ENCODE results near the gene LCK. TPM values are rescaled to one million over a fixed set of nuclear protein-coding genes. Genes with fewer than 3 reads are reported as not detected.
A peak's percentile ranks its signal among the peaks of the same experiment; 100 is the strongest.

The LCK gene
- total and polyA plus RNA-seq, 10 of the 15 experiments (the other 5 are each of a cell fraction or from before 2014, with no cell fraction given), result 31.5 to 173 (median 119) TPM

GRCh38 chr1:32273391-32274208 is 22.5 kb downstream of the LCK start:
- TF ChIP-seq SMARCA5 (IDR thresholded peaks at IDR 0.05) (no peak), MTA3 (IDR thresholded peaks at IDR 0.05; ENCODE audit: borderline replicate concordance, low read length) (no peak), ZBTB33 (IDR thresholded peaks at IDR 0.05) (no peak), CBX3 (IDR thresholded peaks at IDR 0.05; ENCODE audit: borderline replicate concordance, low read depth) (no peak), NR2C2 (IDR thresholded peaks at IDR 0.05; ENCODE audit: borderline replicate concordance, control insufficient read depth, insufficient read length, low read depth) (no peak), ZNF217 (IDR thresholded peaks at IDR 0.05) (no peak), MAX (IDR thresholded peaks at IDR 0.05; ENCODE audit: low read depth, low read length) (no peak), FOS (IDR thresholded peaks at IDR 0.05; ENCODE audit: borderline replicate concordance, extremely low read depth, insufficient read length) (no peak), SMAD1 (IDR thresholded peaks at IDR 0.05; ENCODE audit: low read depth, partially characterized antibody) (no peak), FOXK2 (IDR thresholded peaks at IDR 0.05) (no peak), CTCF (IDR thresholded peaks at IDR 0.05 in 2 of 3, conservative IDR thresholded peaks at IDR 0.05 in 1 of 3; ENCODE audit: control insufficient read depth in 2 of 3, extremely low read depth in 1 of 3, insufficient read depth in 1 of 3, low read depth in 3 of 3, low read length in 3 of 3) (no peak), SIX5 (IDR thresholded peaks at IDR 0.05; ENCODE audit: low read depth, low read length, severe bottlenecking) (no peak), NFXL1 (IDR thresholded peaks at IDR 0.05; ENCODE audit: borderline replicate concordance) (no peak), SPI1 (IDR thresholded peaks at IDR 0.05; ENCODE audit: borderline replicate concordance, insufficient read depth, low read depth, low read length) (no peak), HSF1 (IDR thresholded peaks at IDR 0.05; ENCODE audit: low read depth, low read length) (no peak), KAT2A (conservative IDR thresholded peaks at IDR 0.05; ENCODE audit: control insufficient read depth, low read depth, low read length) (no peak), POU2F2 (IDR thresholded peaks at IDR 0.05; ENCODE audit: borderline replicate concordance, low read depth, low read length) (no peak), ZNF384 (IDR thresholded peaks at IDR 0.05; ENCODE audit: borderline replicate concordance, low read depth, low read length) (no peak), TARDBP (IDR thresholded peaks at IDR 0.05; ENCODE audit: borderline replicate concordance) (no peak)
- 16% methylated on average over 9 of the region's 10 CpGs for WGBS (ENCODE audit: insufficient coverage, insufficient replicate concordance, low lambda C conversion rate, missing lambda C conversion rate)
- H2AFZ ChIP-seq (ENCODE audit: control insufficient read depth, low read depth, low read length), result peak overlapping the region; percentile 1; the same call in 1 of the 2 replicates
- H3K4me3 ChIP-seq, result no peak overlapping the region
- DNase-seq (ENCODE audit: low read depth, low spot score) (no peak), ATAC-seq (peak; percentile 68), FAIRE-seq (no peak)
- H3K4me2 ChIP-seq (ENCODE audit: control insufficient read depth, insufficient read depth), result no peak overlapping the region
- no peaks in the 10 kb centered on the region; the same call in none of the 2 replicates for H3K79me2 ChIP-seq (ENCODE audit: control insufficient read depth, insufficient read depth, low read length)
- ChIA-PET RAD21 (ENCODE audit: unreplicated experiment) (no interaction called here), SMC1A (ENCODE audit: uncharacterized antibody, unreplicated experiment) (no interaction called here), POLR2A (interaction anchor here (0.6 to 1.0 kb wide), 2 partner anchors 15 to 18 kb away, joined by 3 read pairs; no protein-coding TSS in a partner anchor), CTCF (no interaction called here)
- H3K4me1 ChIP-seq (ENCODE audit: control insufficient read depth, insufficient read depth, low read length), result peaks cover 7% of the 10 kb centered on the region
- H4K20me1 ChIP-seq (ENCODE audit: control insufficient read depth, insufficient read depth), result no peaks in the 10 kb centered on the region
- no peak overlapping the region for H3K9ac ChIP-seq (ENCODE audit: control insufficient read depth, insufficient read depth, low read length)
- peak overlapping the region; percentile 31; the same call in 1 of the 2 replicates for H3K27ac ChIP-seq (ENCODE audit: control insufficient read depth, insufficient read depth)
- peaks cover 0 to 11% of the 10 kb centered on the region in 2 experiments; a peak in 2 of 4 replicates for H3K36me3 ChIP-seq (ENCODE audit: control insufficient read depth in 2 of 2, insufficient read depth in 2 of 2, low read length in 1 of 2)
- intact Hi-C loops (cut with micrococcal nuclease; ENCODE audit: unreplicated experiment), result no loop called here
- H3K27me3 ChIP-seq (replicated peaks in 1 of 2; ENCODE audit: control insufficient read depth in 2 of 2, insufficient read depth in 2 of 2, low read length in 1 of 2), result no peaks in the 10 kb centered on the region
- BruUV-seq (replicated peaks), result no TSS peak
- no peaks in the 10 kb centered on the region for H3K9me3 ChIP-seq (replicated peaks; ENCODE audit: control insufficient read depth, insufficient read depth, low read length)
- in situ Hi-C loops (cut with MboI), result no loop called here
